SK-N-SH treated with all-trans-retinoic acid at 6 μM for 48 hours (cell line): ENCODE data around the gene DDIAS.
A peak's percentile ranks its signal among the peaks of the same experiment; 100 is the strongest.

ENCODE experiments used
- ATAC-seq: fragments of 200-7000 bp; cut with Tn5 transposase; 3 replicates; pipeline ENCODE4 v1.9.1; 2020; ENCODE audit warnings: mild to moderate bottlenecking, moderate library complexity
- ARNTL ChIP-seq: fragments of 450-650 bp; formaldehyde crosslinking; IDR thresholded peaks from 2 replicates; pipeline ENCODE4 v1.5.0; 2020; ENCODE audit warnings: low read depth, mild to moderate bottlenecking, moderate library complexity, borderline replicate concordance
- BACH2 ChIP-seq: fragments of 250-450 bp; sonication (Bioruptor Pico); IDR thresholded peaks from 2 replicates; pipeline ENCODE4 v1.9.0; 2021; ENCODE audit warnings: mild to moderate bottlenecking, borderline replicate concordance
- CSDC2 ChIP-seq: fragments of 250-450 bp; sonication (Bioruptor Pico); IDR thresholded peaks from 2 replicates; pipeline ENCODE4 v1.5.0; 2020; ENCODE audit warnings: mild to moderate bottlenecking, moderate library complexity
- ESRRG ChIP-seq: fragments of 250-450 bp; sonication (Bioruptor Pico); IDR thresholded peaks from 2 replicates; pipeline ENCODE4 v1.6.1; 2021; ENCODE audit warnings: mild to moderate bottlenecking
- GLIS3 ChIP-seq: fragments of 250-450 bp; sonication (Bioruptor Pico); IDR thresholded peaks from 2 replicates; pipeline ENCODE4 v1.5.0; 2020; ENCODE audit warnings: mild to moderate bottlenecking, moderate library complexity
- ISL1 ChIP-seq: fragments of 250-450 bp; sonication (Bioruptor Pico); IDR thresholded peaks from 2 replicates; pipeline ENCODE4 v2.1.2; 2022; ENCODE audit warnings: mild to moderate bottlenecking, moderate library complexity
- POU6F1 ChIP-seq: fragments of 250-450 bp; sonication (Bioruptor Pico); IDR thresholded peaks from 2 replicates; pipeline ENCODE4 v1.8.0; 2021; ENCODE audit warnings: low read depth, mild to moderate bottlenecking, moderate library complexity, borderline replicate concordance
- PPARA ChIP-seq: fragments of 250-450 bp; sonication (Bioruptor Pico); IDR thresholded peaks from 2 replicates; pipeline ENCODE4 v1.5.0; 2020; ENCODE audit warnings: mild to moderate bottlenecking, borderline replicate concordance
- RARB ChIP-seq: fragments of 250-450 bp; sonication (Bioruptor Pico); IDR thresholded peaks from 2 replicates; pipeline ENCODE4 v1.8.0; 2021; ENCODE audit warnings: mild to moderate bottlenecking, moderate library complexity
- SNAI2 ChIP-seq: fragments of 250-450 bp; sonication (Bioruptor Pico); IDR thresholded peaks from 2 replicates; pipeline ENCODE4 v1.5.0; 2020; ENCODE audit warnings: mild to moderate bottlenecking, moderate library complexity
- TCF4 ChIP-seq: fragments of 250-450 bp; sonication (Bioruptor Pico); IDR thresholded peaks from 2 replicates; pipeline ENCODE4 v1.8.0; 2021; ENCODE audit warnings: mild to moderate bottlenecking, moderate library complexity, borderline replicate concordance
- TOX ChIP-seq: fragments of 250-450 bp; sonication (Bioruptor Pico); IDR thresholded peaks from 2 replicates; pipeline ENCODE4 v1.8.0; 2021; ENCODE audit warnings: mild to moderate bottlenecking, moderate library complexity, borderline replicate concordance
- TSHZ2 ChIP-seq: fragments of 250-450 bp; sonication (Bioruptor Pico); IDR thresholded peaks from 2 replicates; pipeline ENCODE4 v1.5.0; 2020; ENCODE audit warnings: mild to moderate bottlenecking, moderate library complexity
- ZC3H10 ChIP-seq: fragments of 250-450 bp; sonication (Bioruptor Pico); IDR thresholded peaks from 2 replicates; pipeline ENCODE4 v1.5.1; 2021; ENCODE audit warnings: mild to moderate bottlenecking, moderate library complexity
- ZFP3 ChIP-seq: fragments of 250-450 bp; sonication (Bioruptor Pico); IDR thresholded peaks from 2 replicates; pipeline ENCODE4 v1.5.0; 2020; ENCODE audit warnings: mild to moderate bottlenecking, moderate library complexity
- ZFP30 ChIP-seq: fragments of 450-650 bp; formaldehyde crosslinking; IDR thresholded peaks from 2 replicates; pipeline ENCODE4 v1.5.0; 2022; ENCODE audit warnings: mild to moderate bottlenecking, moderate library complexity
- ZNF565 ChIP-seq: fragments of 450-650 bp; formaldehyde crosslinking; conservative IDR thresholded peaks from 2 replicates; pipeline ENCODE4 v1.5.0; 2020; ENCODE audit warnings: low read depth, mild to moderate bottlenecking, moderate library complexity
- ZNF70 ChIP-seq: fragments of 450-650 bp; formaldehyde crosslinking; IDR thresholded peaks from 2 replicates; pipeline ENCODE4 v1.5.0; 2020; ENCODE audit warnings: mild to moderate bottlenecking, moderate library complexity
- ZNF8 ChIP-seq: fragments of 450-650 bp; formaldehyde crosslinking; IDR thresholded peaks from 2 replicates; pipeline ENCODE4 v1.5.0; 2020; ENCODE audit warnings: mild to moderate bottlenecking, moderate library complexity
- TF ChIP-seq, protein P1 (sequence below): fragments of 250-450 bp; sonication (Bioruptor Pico); IDR thresholded peaks from 2 replicates; pipeline ENCODE4 v1.5.1; 2020; ENCODE audit warnings: low read depth, mild to moderate bottlenecking, moderate library complexity

Gene DDIAS

DNA sequence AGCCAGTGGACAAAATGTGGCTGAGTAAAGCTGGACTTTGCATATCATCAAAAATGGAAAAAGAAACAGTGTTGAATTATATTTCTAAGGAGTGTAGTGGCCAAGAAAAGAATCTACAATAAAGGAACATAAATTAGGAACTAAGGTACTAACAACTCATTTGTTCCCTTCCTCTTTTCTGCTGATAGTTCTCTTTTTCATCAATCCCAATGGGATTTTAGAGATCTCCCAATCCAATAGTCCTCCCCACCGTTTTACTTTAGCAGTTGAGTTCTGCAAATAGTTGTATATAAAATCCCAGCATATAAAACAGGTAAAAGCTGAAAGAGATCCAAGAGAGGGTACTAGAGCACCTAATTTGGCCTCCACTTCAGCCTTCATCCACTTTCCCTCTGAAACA is 3.3 kb upstream of the DDIAS start:
- TF ChIP-seq BACH2 (CRISPR knock-in tag) = no peak
- no peak for TF ChIP-seq ARNTL (CRISPR knock-in tag)
- TF ChIP-seq ZNF70 (CRISPR knock-in tag) = no peak
- no peak for ATAC-seq

- TF ChIP-seq ZC3H10 = no peak
- no peak for TF ChIP-seq ZNF70 (CRISPR knock-in tag)
- TF ChIP-seq POU6F1 (CRISPR knock-in tag) = no peak
- TF ChIP-seq ZFP3 (CRISPR knock-in tag) = peak; percentile 45; the same call in 1 of the 2 replicates
- no peak for ATAC-seq
Observed at GRCh38 chr11:82899186-82899820, 2.2 kb upstream of the DDIAS start.

DNA sequence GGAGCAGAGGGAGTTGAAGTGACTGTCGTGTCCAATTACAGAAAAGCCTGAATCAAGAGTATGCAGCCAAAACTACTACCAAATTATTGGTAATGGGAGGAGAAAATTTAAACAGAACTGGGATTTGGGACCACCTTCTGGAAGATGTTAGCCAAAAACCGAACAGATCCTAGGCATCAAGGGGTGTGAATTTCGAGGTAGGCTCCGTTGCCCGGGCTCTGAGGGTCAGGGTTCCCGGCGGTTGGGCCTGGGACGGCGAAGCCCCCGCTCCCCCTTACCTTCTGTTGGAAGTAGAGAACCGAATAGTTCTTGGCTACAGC is 1.6 kb upstream of the DDIAS start:
- no peak; the same call in 2 of the 3 replicates for ATAC-seq
- no peak for TF ChIP-seq ZFP30 (CRISPR knock-in tag)
- no peak for TF ChIP-seq RARB
- no peak for TF ChIP-seq ZC3H10
- no peak for TF ChIP-seq ESRRG (CRISPR knock-in tag)
- TF ChIP-seq ARNTL (CRISPR knock-in tag) = no peak
- TF ChIP-seq ZNF8 (CRISPR knock-in tag) = no peak
- TF ChIP-seq, protein P1, sequence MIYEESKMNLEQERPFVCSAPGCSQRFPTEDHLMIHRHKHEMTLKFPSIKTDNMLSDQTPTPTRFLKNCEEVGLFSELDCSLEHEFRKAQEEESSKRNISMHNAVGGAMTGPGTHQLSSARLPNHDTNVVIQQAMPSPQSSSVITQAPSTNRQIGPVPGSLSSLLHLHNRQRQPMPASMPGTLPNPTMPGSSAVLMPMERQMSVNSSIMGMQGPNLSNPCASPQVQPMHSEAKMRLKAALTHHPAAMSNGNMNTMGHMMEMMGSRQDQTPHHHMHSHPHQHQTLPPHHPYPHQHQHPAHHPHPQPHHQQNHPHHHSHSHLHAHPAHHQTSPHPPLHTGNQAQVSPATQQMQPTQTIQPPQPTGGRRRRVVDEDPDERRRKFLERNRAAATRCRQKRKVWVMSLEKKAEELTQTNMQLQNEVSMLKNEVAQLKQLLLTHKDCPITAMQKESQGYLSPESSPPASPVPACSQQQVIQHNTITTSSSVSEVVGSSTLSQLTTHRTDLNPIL (CRISPR knock-in tag) = no peak
- TF ChIP-seq, all 23 proteins: peak for 0

DNA sequence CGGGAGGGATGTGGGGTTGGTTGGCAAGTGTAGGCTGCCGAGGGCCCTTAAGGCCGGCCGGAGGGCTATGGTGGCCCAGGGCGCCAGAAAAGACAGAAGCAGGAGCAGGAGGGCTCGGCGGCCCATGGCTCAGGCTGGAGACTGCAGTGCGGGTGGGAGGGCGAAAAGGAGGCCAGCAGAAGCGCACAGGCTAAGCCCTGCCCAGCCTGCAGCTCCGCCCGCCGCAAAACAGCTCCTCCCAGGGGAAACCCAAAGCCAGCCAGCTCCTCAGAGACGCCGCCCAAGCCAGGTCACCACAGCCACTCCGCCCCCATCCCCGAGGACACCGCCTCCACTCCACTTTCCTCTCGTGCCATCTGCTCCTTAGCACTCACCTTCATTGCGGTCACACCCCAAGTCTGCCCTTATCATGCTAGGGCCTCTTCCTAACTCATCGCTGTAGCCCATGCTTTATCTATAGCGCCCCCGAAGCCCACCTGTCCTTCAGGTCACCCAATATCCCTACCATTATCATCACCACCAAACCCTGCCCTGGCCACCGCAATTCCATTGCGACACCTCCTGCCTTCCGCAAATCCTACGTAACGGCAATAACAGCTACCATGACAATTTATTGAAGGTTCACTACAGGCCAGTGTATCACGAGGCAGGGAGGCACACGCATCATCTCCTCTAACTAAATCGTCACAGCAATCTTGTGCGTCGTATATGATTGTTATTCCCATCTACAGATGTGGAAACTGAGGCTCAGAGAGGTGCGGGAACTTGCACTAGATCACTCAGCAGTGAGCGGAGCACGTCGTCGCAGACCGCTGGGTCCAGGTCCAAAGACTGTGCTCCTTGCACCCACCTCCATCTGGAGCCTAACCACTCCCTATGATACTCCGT is 1.0 kb upstream of the DDIAS start, which contains the start of gene PRCP:
PRCP (minus strand) TSS at position 154 of the 888 bp plus-strand sequence; CDS start at position 126, 28 bp downstream.
- no peak for TF ChIP-seq CSDC2
- TF ChIP-seq TOX (CRISPR knock-in tag) = no peak
- TF ChIP-seq PPARA (CRISPR knock-in tag) = no peak
- no peak for TF ChIP-seq RARB
- no peak for TF ChIP-seq TCF4 (CRISPR knock-in tag)
- TF ChIP-seq ZC3H10 = no peak
- TF ChIP-seq GLIS3 (CRISPR knock-in tag) = no peak
- no peak for TF ChIP-seq ESRRG (CRISPR knock-in tag)
- no peak for TF ChIP-seq SNAI2 (CRISPR knock-in tag)
- TF ChIP-seq ZFP3 (CRISPR knock-in tag) = no peak
- TF ChIP-seq POU6F1 (CRISPR knock-in tag) = no peak
- ATAC-seq = peak; percentile 95

DNA sequence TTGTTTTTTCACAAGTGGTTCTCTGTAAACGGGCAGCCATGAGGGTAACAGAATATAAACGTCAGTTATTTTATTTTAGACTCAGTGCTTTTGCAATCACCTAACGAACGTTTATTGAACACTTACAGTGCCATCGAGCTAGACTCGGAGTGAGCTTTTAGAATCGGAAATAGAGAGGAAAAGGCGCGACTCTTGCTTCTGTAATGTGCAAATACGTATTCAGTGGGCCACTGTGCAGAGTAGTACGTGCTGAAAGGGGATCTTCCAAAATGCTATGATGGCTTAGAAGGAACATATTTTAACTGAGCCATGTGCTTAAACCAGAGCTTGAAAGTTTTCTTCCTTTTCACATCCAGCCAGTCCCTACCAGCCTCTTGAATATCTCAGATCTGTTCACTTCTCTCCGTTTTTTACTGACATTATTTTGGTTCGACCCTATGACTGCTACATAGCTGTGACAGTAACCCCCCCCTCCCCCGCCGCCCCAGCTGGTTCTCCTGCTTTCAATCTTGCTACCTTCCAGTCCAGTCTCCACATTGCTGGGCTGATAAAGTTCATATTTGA is 468 bp downstream of the DDIAS start:
- no peak; the same call in 2 of the 3 replicates for ATAC-seq
- no peak for TF ChIP-seq ISL1 (CRISPR knock-in tag)
- TF ChIP-seq ZC3H10 = no peak
- no peak for TF ChIP-seq TSHZ2 (CRISPR knock-in tag)
- TF ChIP-seq ZNF565 (CRISPR knock-in tag) = no peak
- no peak for TF ChIP-seq TOX (CRISPR knock-in tag)
